Nasal cavity respiratory epithelium epithelial cell of viscerocranial mucosa (primary cell): ENCODE data around the gene ARMC7. TPM values are rescaled to one million over a fixed set of nuclear protein-coding genes. Genes with fewer than 3 reads are reported as not detected.

Experiments
- total RNA-seq: library from RNA; depleted of rRNA; stranded (reverse); fragments of >200 nt; gene quantifications from 2 replicates; pipeline ENCODE4 v1.2.3, GENCODE V29; 2014

The ARMC7 gene
- total RNA-seq = 2.7 and 4.3 TPM in 2 replicates

DNA sequence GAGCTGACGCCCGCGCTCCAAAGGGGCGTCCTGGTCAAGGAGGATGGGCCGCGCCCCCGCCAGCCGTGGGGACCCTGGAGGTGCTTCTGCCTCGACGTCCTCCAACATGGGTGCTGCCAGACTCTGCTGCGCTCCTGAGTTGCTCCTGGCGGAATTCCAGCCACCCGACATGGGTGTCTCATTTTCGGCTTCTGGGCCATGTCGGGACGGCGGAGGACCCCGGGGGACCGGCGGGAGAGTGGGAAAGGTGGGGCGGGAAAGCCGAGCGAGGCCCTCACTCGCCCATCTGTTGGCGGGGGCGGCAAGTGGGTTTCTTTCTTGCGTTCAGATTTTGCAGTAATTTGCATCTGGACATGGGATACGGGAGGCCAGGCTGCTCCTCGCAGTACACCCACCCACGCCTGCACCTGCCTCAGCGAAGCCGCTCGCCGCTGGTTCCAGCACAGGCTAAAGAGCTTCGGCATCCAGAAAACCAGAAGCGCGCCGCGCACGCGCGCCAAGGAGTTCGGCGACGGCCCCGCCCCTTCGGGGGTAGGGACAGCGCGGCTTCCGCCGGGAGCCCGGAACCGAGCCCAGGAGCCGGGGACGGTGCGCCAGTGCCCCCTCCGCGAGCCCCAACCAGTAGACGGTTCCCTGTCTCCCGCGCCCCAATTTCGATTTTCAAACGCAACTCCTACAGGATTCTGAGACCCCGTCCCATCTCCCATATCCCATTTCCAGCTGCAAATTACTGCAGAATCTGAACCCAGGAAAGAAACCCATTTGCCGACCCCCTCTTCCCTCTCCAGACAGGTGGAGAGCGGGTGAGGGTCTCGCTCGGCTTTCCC, at the start of gene ARMC7:
TSS of gene ARMC7 (plus strand) at position 563 of the 827 bp plus-strand sequence. CDS start 320 bp downstream, outside the sequence.

GRCh38 chr17:75087558-75088453, 22.0 kb upstream of the ARMC7 start, which contains the start of gene SLC16A5:
TSS of gene SLC16A5 (plus strand) at chr17:75087954. CDS start at chr17:75093637, 5,683 bp downstream.

GRCh38 chr17:75131278-75132017, 21.7 kb downstream of the ARMC7 start, which contains the start of gene NT5C:
TSS of gene NT5C (minus strand) at chr17:75131742. CDS start at chr17:75131707, 35 bp downstream.

DNA sequence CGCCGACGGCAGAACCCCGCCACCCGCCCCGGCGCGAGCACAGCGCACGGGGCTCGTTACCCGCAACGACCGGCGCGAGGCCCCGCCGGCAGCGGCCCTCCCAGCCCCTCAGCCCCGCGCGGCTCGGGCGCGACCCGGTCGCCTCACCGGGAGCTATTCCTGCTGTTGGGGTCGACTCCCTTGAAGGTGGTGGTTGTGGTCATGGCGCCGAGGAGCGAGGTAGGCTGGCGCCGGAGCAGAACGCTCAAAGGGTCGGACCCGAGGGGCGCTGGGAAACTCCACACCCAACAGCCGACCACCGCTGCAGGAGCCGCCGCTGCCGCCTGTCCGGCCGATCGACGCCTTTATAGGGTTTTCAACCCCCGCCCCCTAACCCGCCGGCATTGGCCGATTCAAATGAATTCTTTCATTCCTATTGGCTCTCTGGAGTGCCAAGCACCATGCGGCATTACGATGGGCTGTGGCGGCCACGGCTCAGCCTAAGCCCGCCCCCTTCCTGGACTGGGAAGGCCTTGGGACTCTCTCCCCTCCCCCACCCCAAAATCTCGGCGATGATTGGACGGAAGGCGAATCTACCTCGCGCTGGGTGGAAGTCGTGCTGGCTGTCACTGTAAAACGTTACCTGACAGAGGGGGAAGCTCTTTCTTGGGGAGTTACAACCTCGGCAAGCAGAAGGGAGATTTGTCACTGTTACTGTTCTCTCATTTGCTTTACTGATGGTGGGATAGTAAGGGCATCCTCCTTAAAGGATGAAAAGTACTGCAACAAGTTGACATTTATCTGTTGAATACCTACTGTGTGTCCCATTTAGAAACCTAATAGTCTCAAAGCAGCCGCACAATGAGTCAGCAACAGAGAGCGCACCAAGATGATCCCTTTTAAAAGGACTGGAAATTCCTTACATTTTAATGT, 44.7 kb downstream of the ARMC7 start, which contains the start of gene JPT1:
TSS of gene JPT1 (minus strand) at position 318 of the 912 bp plus-strand sequence. CDS start at position 203, 115 bp downstream.

Other genes with a start within 250 kb of the ARMC7 start
- gene FDXR, start 237.0 kb upstream of the ARMC7 start, total RNA-seq = 18.6 and 52.3 TPM in 2 replicates
- gene FADS6, start 216.3 kb upstream of the ARMC7 start, total RNA-seq = 0.21 and 0.34 TPM in 2 replicates
- 3.3 and 3.4 TPM in 2 replicates for gene USH1G, start 186.7 kb upstream of the ARMC7 start, total RNA-seq
- 0.34 TPM in 1 of 2 replicates, not detected in the other for gene OTOP2, start 185.7 kb upstream of the ARMC7 start, total RNA-seq
- gene OTOP3, start 174.1 kb upstream of the ARMC7 start, total RNA-seq = 0.34 TPM in 1 of 2 replicates, not detected in the other
- 0.71 and 6.8 TPM in 2 replicates for gene HID1, start 137.2 kb upstream of the ARMC7 start, total RNA-seq
- 6.2 and 12.5 TPM in 2 replicates for gene CDR2L, start 122.3 kb upstream of the ARMC7 start, total RNA-seq
- gene MRPL58, start 97.3 kb upstream of the ARMC7 start, total RNA-seq = 20.9 and 26.7 TPM in 2 replicates
- 159 and 181 TPM in 2 replicates for gene ATP5PD, start 63.0 kb upstream of the ARMC7 start, total RNA-seq
- gene KCTD2, start 62.7 kb upstream of the ARMC7 start, total RNA-seq = 8.5 and 13.8 TPM in 2 replicates
- gene SLC16A5, start 22.0 kb upstream of the ARMC7 start, total RNA-seq = 19.1 and 20.5 TPM in 2 replicates
- 14.8 and 56.7 TPM in 2 replicates for gene NT5C, start 21.8 kb downstream of the ARMC7 start, total RNA-seq
- gene JPT1, start 44.5 kb downstream of the ARMC7 start, total RNA-seq = 159 and 172 TPM in 2 replicates
- gene SUMO2, start 73.0 kb downstream of the ARMC7 start, total RNA-seq = 56.1 and 60.5 TPM in 2 replicates
- gene NUP85, start 95.7 kb downstream of the ARMC7 start, total RNA-seq = 14.4 and 25.3 TPM in 2 replicates
- gene GGA3, start 151.6 kb downstream of the ARMC7 start, total RNA-seq = 12.6 and 33.7 TPM in 2 replicates
- gene MRPS7, start 151.9 kb downstream of the ARMC7 start, total RNA-seq = 51.7 and 77.2 TPM in 2 replicates
- gene MIF4GD, start 161.3 kb downstream of the ARMC7 start, total RNA-seq = 14.2 and 37.6 TPM in 2 replicates
- 10.4 and 18.8 TPM in 2 replicates for gene SLC25A19, start 179.5 kb downstream of the ARMC7 start, total RNA-seq